Measurements from ENCODE around the gene CSN1S1.

The CSN1S1 gene, protein sequence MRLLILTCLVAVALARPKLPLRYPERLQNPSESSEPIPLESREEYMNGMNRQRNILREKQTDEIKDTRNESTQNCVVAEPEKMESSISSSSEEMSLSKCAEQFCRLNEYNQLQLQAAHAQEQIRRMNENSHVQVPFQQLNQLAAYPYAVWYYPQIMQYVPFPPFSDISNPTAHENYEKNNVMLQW

DNA sequence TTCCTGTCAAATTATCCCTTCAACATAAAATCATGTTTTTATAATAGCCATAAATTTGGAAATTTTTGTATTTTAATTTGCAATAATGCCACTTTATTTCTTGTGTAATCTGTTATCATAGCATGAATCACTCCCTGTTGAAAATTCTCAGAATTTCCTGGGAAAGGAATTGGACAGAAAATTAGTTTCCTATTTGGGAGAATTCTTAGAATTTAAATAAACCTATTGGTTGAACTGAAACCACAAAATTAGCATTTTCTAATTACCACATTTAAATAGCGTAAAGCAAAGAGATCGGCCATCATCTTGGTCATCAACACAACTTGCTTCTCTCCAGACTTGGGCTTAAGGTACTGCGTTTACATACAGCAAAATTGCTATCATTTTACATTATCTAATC lies at the start of gene CSN1S1:
Gene CSN1S1, plus strand, starts transcription at position 301 of the 400 bp plus-strand sequence. CDS start 1,488 bp downstream, outside the sequence.
- TF ChIP-seq CTCF (conservative IDR thresholded peaks at IDR 0.05) = no peak

GRCh38 chr4:69881173-69881773 lies 49.6 kb upstream of the CSN1S1 start:
- peak; percentile 100 for TF ChIP-seq CTCF (conservative IDR thresholded peaks at IDR 0.05)
- no peak overlapping the region for H3K27ac ChIP-seq

More for the DNA sequence above, at the start of gene CSN1S1:
- H3K27ac ChIP-seq = no peak within 1 kb of the TSS

DNA sequence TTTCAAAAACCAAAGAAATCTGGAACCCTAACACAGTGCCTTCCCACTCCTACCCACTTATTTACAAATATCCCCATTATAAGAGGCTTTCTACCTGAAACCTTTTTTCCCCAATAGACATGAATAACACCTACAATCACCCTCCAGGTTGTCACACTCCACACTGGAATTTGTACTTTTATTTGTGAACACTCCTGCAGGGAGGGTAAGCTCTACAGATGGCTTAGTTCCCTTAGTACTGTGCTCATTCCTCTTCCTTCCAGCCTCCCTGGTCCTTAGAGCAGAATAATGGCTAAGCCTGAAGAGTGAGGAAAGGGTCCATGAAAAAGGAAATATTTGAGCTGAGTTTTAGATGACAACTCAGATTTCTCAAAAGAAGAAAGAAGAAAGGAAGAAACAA lies 48.7 kb upstream of the CSN1S1 start:
- no peak for TF ChIP-seq CTCF (conservative IDR thresholded peaks at IDR 0.05)
- H3K27ac ChIP-seq = no peak overlapping the region

DNA sequence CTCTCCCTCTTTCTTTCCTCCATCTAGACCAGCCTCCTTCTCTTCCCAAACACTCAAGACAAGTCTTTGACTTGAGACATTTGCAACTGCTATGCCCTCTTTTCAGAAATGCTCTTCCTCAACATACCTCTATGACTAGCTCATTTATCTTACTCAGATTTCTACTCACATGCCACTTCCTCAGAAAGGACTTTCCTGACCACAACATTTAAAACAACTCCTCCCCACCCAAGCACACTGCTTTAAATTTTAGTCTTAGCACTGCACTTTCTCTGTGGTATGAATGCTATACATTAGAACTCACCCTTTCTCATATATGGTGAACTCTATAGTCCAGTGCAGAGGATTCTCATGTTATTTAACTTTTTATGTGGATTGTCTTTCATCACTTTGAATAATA lies 42.5 kb upstream of the CSN1S1 start:
- no peak for TF ChIP-seq CTCF (conservative IDR thresholded peaks at IDR 0.05)
- no peak overlapping the region for H3K27ac ChIP-seq

- no peak for TF ChIP-seq CTCF (conservative IDR thresholded peaks at IDR 0.05)
- H3K27ac ChIP-seq = no peak overlapping the region
Measured at GRCh38 chr4:69894186-69894585, 36.7 kb upstream of the CSN1S1 start.

GRCh38 chr4:69894721-69895120 lies 36.1 kb upstream of the CSN1S1 start:
- no peak overlapping the region for H3K27ac ChIP-seq
- TF ChIP-seq CTCF (conservative IDR thresholded peaks at IDR 0.05) = no peak

- TF ChIP-seq CTCF (conservative IDR thresholded peaks at IDR 0.05) = peak; percentile 88
- H3K27ac ChIP-seq = no peak overlapping the region
Measured at GRCh38 chr4:69896530-69897116, 34.2 kb upstream of the CSN1S1 start.

All from VCaP (cell line).